Astrocyte (in vitro differentiated cells and primary cell): ENCODE data around the gene SPAG8. TPM values are rescaled to one million over a fixed set of nuclear protein-coding genes. Genes with fewer than 3 reads are reported as not detected.

Experiments used
- DNase-seq: peaks from one replicate; pipeline ENCODE4 v3.0.0-alpha.2; 2010; ENCODE audit warnings: low read depth
- FAIRE-seq: peaks from 2 replicates; lab custom pipeline; 2011; peaks lifted over from hg19 to GRCh38; lab: Jason Lieb, UNC
- H2AFZ ChIP-seq: 2 replicates; pipeline ENCODE4 v1.6.0; 2012; ENCODE audit warnings: low read depth, low read length, inconsistent platforms
- H3K27ac ChIP-seq: 2 replicates; pipeline ENCODE4 v1.5.1; 2011; ENCODE audit warnings: low read depth, low read length, inconsistent platforms
- H3K27me3 ChIP-seq: 2 replicates; pipeline ENCODE4 v1.6.0; 2011; ENCODE audit warnings: low read length, inconsistent platforms; ENCODE audit not compliant: insufficient read depth
- H3K36me3 ChIP-seq: 2 replicates; pipeline ENCODE4 v1.5.1; 2011; ENCODE audit warnings: low read length, inconsistent platforms; ENCODE audit not compliant: insufficient read depth
- H3K4me1 ChIP-seq: 2 replicates; pipeline ENCODE4 v1.5.1; 2011; ENCODE audit warnings: low read length, inconsistent platforms; ENCODE audit not compliant: insufficient read depth
- H3K4me2 ChIP-seq: 2 replicates; pipeline ENCODE4 v1.6.0; 2012; ENCODE audit warnings: low read length, inconsistent platforms
- H3K4me3 ChIP-seq: 2 replicates; pipeline ENCODE4 v1.5.1; 2011; ENCODE audit warnings: low read depth, mild to moderate bottlenecking, low read length, inconsistent platforms; ENCODE audit not compliant: insufficient read depth
- H3K79me2 ChIP-seq: 2 replicates; pipeline ENCODE4 v1.6.0; 2012; ENCODE audit warnings: mild to moderate bottlenecking, low read length, inconsistent platforms; ENCODE audit not compliant: insufficient read depth
- H3K9ac ChIP-seq: 2 replicates; pipeline ENCODE4 v1.6.0; 2012; ENCODE audit warnings: mild to moderate bottlenecking, low read length, inconsistent platforms
- H3K9me3 ChIP-seq: 2 replicates; pipeline ENCODE4 v1.5.1; 2012; ENCODE audit warnings: low read depth, mild to moderate bottlenecking, low read length, inconsistent platforms; ENCODE audit not compliant: insufficient read depth
- H4K20me1 ChIP-seq: 2 replicates; pipeline ENCODE4 v1.6.0; 2012; ENCODE audit warnings: low read length, inconsistent platforms; ENCODE audit not compliant: insufficient read depth
- H3K27ac Mint-ChIP-seq: one replicate; pipeline ENCODE4 v1.8.0; 2021; ENCODE audit warnings: mild to moderate bottlenecking, mixed read lengths; ENCODE audit not compliant: unreplicated experiment
- H3K27me3 Mint-ChIP-seq: one replicate; pipeline ENCODE4 v1.8.0; 2021; ENCODE audit warnings: low read depth, mixed read lengths; ENCODE audit not compliant: unreplicated experiment
- H3K36me3 Mint-ChIP-seq: one replicate; pipeline ENCODE4 v1.8.0; 2021; ENCODE audit warnings: low read depth, mixed read lengths; ENCODE audit not compliant: unreplicated experiment
- H3K4me1 Mint-ChIP-seq: one replicate; pipeline ENCODE4 v1.8.0; 2021; ENCODE audit warnings: low read depth, mixed read lengths; ENCODE audit not compliant: unreplicated experiment
- H3K4me3 Mint-ChIP-seq: one replicate; pipeline ENCODE4 v1.8.0; 2021; ENCODE audit warnings: mild to moderate bottlenecking, moderate library complexity, mixed read lengths; ENCODE audit not compliant: unreplicated experiment
- H3K9me3 Mint-ChIP-seq: one replicate; pipeline ENCODE4 v1.8.0; 2021; ENCODE audit warnings: mild to moderate bottlenecking, mixed read lengths; ENCODE audit not compliant: unreplicated experiment
- CTCF ChIP-seq: IDR thresholded peaks from 2 replicates; pipeline ENCODE4 v1.5.1; 2011; ENCODE audit warnings: low read depth, mild to moderate bottlenecking, inconsistent platforms, low read length, moderate library complexity; ENCODE audit not compliant: insufficient read depth
- EZH2 ChIP-seq: IDR thresholded peaks from 2 replicates; pipeline ENCODE4 v1.6.1; 2012; ENCODE audit warnings: mild to moderate bottlenecking, low read length, inconsistent platforms; ENCODE audit not compliant: insufficient read depth
- total RNA-seq: library from RNA; stranded (reverse); gene quantifications from 2 replicates; pipeline ENCODE4 v1.2.1, GENCODE V29; 2021

Gene SPAG8
- total RNA-seq, 1 donor from 2014 or later = 0.52 TPM

- Histone ChIP-seq H3K4me1 (peaks cover 31% of the 10 kb centered on the region), H3K9me3 (no peaks in the 10 kb centered on the region), H3K9ac (no peak overlapping the region), H2AFZ (no peak overlapping the region), H3K79me2 (peaks cover 32% of the 10 kb centered on the region), H3K27ac (no peak overlapping the region), H4K20me1 (peaks cover 3% of the 10 kb centered on the region), H3K4me3 (no peak overlapping the region), H3K4me2 (no peak overlapping the region), H3K27me3 (no peaks in the 10 kb centered on the region), H3K36me3 (peaks cover 6% of the 10 kb centered on the region)
- Mint-ChIP-seq H3K4me1 (peaks cover 37% of the 10 kb centered on the region), H3K9me3 (no peaks in the 10 kb centered on the region), H3K27me3 (peaks cover 4% of the 10 kb centered on the region), H3K4me3 (peak overlapping the region; percentile 66), H3K27ac (no peak overlapping the region), H3K36me3 (peaks cover 22% of the 10 kb centered on the region)
- DNase-seq (peak; percentile 18), FAIRE-seq (no peak)
- no peak for TF ChIP-seq CTCF
- TF ChIP-seq EZH2 = no peak
These were observed 14.6 kb downstream of the SPAG8 start for GRCh38 chr9:35797311-35798109.

- Mint-ChIP-seq H3K36me3 (peaks cover 11% of the 10 kb centered on the region), H3K9me3 (no peaks in the 10 kb centered on the region), H3K27ac (no peak overlapping the region), H3K4me1 (peaks cover 37% of the 10 kb centered on the region), H3K27me3 (peaks cover under 1% of the 10 kb centered on the region), H3K4me3 (no peak overlapping the region)
- H2AFZ ChIP-seq = no peak overlapping the region
- no peaks in the 10 kb centered on the region for H3K9me3 ChIP-seq
- H3K27me3 ChIP-seq = no peaks in the 10 kb centered on the region
- peaks cover 33% of the 10 kb centered on the region for H3K79me2 ChIP-seq
- peaks cover 3% of the 10 kb centered on the region for H4K20me1 ChIP-seq
- no peak overlapping the region for H3K9ac ChIP-seq
- H3K4me3 ChIP-seq = no peak overlapping the region
- DNase-seq (peak; percentile 17), FAIRE-seq (no peak)
- H3K4me1 ChIP-seq = peaks cover 34% of the 10 kb centered on the region
- TF ChIP-seq EZH2 (no peak), CTCF (no peak)
- H3K4me2 ChIP-seq = peak overlapping the region; percentile 89
- H3K36me3 ChIP-seq = no peaks in the 10 kb centered on the region
- H3K27ac ChIP-seq = no peak overlapping the region
These were observed 16.4 kb downstream of the SPAG8 start for GRCh38 chr9:35795695-35796094.

DNA sequence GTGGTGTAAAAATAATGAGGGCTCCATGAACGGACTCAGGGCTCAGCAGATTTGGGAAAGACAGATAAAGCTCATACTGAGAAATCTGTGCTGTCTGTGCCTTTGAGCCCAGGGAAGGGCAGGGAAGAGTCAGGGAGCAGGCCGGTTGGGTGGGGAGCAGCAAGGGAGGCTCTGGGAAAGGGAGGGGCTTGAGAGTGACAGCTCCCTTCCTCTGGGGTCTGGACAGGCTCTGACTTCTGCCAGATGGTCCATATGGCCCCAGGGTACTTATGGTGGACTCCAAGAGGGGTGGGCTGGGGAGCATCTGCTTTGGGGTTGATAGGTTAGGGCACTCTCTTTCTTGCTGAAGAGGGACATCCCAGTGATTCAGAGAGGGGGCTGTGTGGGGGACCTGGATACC is 18.6 kb downstream of the SPAG8 start:
- Mint-ChIP-seq H3K4me1 (peaks cover 41% of the 10 kb centered on the region), H3K9me3 (no peaks in the 10 kb centered on the region), H3K27ac (no peak overlapping the region), H3K27me3 (no peaks in the 10 kb centered on the region), H3K4me3 (peak overlapping the region; percentile 42), H3K36me3 (peaks cover 1% of the 10 kb centered on the region)
- Histone ChIP-seq H3K36me3 (no peaks in the 10 kb centered on the region), H2AFZ (no peak overlapping the region), H4K20me1 (peaks cover 3% of the 10 kb centered on the region), H3K4me2 (peak overlapping the region; percentile 89), H3K27me3 (peaks cover 2% of the 10 kb centered on the region), H3K79me2 (peaks cover 33% of the 10 kb centered on the region), H3K4me1 (peaks cover 32% of the 10 kb centered on the region), H3K9ac (no peak overlapping the region), H3K4me3 (no peak overlapping the region), H3K9me3 (no peaks in the 10 kb centered on the region), H3K27ac (no peak overlapping the region)
- FAIRE-seq (no peak), DNase-seq (no peak)
- no peak for TF ChIP-seq CTCF
- TF ChIP-seq EZH2 = no peak
